Retinal pigment epithelial cell (primary cell): ENCODE results near the gene ERN2.

Experiments used
- DNase-seq: peaks from one replicate; pipeline ENCODE4 v3.0.0-alpha.2; 2010; ENCODE audit warnings: low read depth
- H3K4me3 ChIP-seq: 2 replicates; pipeline ENCODE4 v1.5.1; 2011; ENCODE audit warnings: mild to moderate bottlenecking, low read length, control low read depth, moderate library complexity
- TF ChIP-seq, protein P1 (sequence below): conservative IDR thresholded peaks from 2 replicates; pipeline ENCODE4 v1.5.1; 2011; ENCODE audit warnings: low read depth, low read length, control low read depth, inconsistent platforms

Gene ERN2

DNA sequence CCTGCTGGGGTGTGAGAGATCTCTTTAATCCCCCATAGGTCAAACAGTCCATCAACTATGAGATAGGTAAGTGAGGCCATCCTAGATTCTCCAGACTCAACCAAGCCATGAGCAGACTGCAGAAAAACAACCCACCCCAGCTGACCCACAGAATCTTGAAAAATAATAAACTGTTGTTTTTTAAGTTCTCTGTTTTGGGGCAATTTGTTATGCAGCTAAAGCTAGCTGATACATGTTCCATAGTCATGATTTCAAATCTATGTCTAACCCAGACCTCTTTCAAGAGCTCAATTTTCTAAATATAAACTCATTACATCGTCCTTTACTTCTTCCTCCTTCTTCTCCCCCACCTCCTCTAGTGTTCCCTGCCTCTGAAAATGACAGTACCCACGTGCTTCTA lies 10.1 kb downstream of the ERN2 start:
- H3K4me3 ChIP-seq: no peak overlapping the region
- no peak for DNase-seq
- TF ChIP-seq, protein P1, sequence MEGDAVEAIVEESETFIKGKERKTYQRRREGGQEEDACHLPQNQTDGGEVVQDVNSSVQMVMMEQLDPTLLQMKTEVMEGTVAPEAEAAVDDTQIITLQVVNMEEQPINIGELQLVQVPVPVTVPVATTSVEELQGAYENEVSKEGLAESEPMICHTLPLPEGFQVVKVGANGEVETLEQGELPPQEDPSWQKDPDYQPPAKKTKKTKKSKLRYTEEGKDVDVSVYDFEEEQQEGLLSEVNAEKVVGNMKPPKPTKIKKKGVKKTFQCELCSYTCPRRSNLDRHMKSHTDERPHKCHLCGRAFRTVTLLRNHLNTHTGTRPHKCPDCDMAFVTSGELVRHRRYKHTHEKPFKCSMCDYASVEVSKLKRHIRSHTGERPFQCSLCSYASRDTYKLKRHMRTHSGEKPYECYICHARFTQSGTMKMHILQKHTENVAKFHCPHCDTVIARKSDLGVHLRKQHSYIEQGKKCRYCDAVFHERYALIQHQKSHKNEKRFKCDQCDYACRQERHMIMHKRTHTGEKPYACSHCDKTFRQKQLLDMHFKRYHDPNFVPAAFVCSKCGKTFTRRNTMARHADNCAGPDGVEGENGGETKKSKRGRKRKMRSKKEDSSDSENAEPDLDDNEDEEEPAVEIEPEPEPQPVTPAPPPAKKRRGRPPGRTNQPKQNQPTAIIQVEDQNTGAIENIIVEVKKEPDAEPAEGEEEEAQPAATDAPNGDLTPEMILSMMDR: no peak

DNA sequence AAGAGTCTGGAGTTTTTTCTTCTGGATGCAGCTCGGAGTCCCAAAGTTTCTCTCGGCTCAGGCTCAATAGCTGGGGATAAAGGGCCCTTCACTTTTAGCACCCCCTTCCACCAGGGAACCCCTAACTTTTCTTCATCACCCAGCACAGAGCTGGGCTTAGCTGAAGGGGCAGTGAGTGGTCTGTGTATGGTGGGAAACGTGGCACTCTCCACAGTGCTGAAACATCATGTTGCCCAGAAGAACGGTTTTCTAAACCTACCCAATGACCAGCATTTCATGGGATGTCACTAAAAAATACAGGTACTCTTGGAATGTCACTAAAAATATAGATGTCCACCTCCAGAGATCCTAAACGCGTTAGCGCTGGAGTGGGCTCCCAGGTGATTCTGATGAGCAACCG lies 12.0 kb downstream of the ERN2 start:
- TF ChIP-seq, protein P1: no peak
- no peak for DNase-seq
- no peak overlapping the region for H3K4me3 ChIP-seq

- TF ChIP-seq, protein P1: no peak
- no peak for DNase-seq
- no peak overlapping the region for H3K4me3 ChIP-seq
These were observed 12.5 kb downstream of the ERN2 start for GRCh38 chr16:23700509-23700908.

DNA sequence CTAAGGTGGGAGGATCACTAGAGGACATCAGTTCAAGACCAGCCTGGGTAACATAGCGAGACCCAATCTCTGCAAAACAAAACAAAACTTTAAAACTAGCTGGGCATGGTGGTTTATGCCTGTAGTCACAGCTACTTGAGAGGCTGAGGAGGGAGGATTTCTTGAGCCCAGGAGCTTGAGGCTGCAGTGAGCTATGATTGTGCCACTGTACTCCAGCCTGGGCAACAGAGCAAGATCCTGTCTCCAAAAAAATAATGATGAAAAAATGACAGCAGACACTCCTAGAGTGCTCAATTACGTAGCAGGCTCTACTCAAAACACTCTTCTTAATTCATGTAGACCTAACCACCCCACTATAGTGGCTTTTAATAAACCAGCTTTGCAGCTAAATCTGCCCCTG lies 12.9 kb downstream of the ERN2 start:
- no peak overlapping the region for H3K4me3 ChIP-seq
- TF ChIP-seq, protein P1: no peak
- DNase-seq: no peak

GRCh38 chr16:23699100-23699499 lies 13.9 kb downstream of the ERN2 start:
- no peak for DNase-seq
- H3K4me3 ChIP-seq: no peak overlapping the region
- TF ChIP-seq, protein P1: no peak

- DNase-seq: no peak
- TF ChIP-seq, protein P1: no peak
- no peak overlapping the region for H3K4me3 ChIP-seq
These were observed 17.3 kb downstream of the ERN2 start for GRCh38 chr16:23695756-23696155.

DNA sequence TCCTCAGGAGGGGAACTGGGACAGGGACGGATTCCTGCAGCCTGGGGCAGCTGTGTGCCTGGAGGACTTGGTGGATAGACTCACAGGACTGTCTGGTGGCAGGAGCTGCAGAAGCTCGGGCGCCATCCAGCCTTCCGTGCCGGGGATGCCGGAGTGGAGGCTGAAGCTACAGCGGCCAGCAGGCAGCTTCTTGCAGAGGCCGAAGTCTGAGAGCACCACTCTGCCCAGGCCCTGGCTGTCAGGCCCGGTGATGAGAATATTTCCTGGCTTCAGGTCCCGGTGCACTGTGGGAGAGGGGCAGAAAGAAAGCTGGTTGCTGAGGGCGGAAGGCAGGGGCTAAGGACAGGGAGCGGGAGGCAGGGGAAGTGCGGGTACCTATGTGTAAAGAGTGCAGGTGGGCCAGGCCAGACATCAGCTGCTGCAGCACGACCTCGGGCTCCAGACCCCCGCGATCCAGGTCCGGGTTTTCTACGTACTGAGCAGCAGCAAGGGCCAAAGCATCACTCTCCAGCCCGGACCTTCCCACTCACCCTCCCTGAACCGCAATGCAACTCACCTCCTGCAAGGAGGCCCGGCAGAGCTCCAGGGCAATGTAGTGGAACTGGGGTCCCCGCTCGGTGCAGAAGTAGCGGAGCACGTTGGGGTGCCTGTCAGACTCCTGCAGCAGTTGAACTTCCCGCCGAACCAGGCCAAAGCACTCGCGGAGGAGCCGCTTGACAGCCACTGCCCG lies 18.2 kb downstream of the ERN2 start:
- peak overlapping the region; percentile 39 for H3K4me3 ChIP-seq

More for the DNA sequence above, 18.2 kb downstream of the ERN2 start:
- TF ChIP-seq, protein P1: no peak
- DNase-seq: no peak
